Stimulated activated CD4-positive, alpha-beta T cell treated with anti-CD3 and anti-CD28 coated beads, Interleukin-1b, Interleukin-23, amount 100 ng/mL, for 48 hours (primary cell): Measurements from ENCODE around the gene HILPDA.

ENCODE experiments used
- DNase-seq: peaks from one replicate; pipeline ENCODE4 v3.0.0-alpha.2; 2020

Gene HILPDA, protein sequence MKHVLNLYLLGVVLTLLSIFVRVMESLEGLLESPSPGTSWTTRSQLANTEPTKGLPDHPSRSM

DNA sequence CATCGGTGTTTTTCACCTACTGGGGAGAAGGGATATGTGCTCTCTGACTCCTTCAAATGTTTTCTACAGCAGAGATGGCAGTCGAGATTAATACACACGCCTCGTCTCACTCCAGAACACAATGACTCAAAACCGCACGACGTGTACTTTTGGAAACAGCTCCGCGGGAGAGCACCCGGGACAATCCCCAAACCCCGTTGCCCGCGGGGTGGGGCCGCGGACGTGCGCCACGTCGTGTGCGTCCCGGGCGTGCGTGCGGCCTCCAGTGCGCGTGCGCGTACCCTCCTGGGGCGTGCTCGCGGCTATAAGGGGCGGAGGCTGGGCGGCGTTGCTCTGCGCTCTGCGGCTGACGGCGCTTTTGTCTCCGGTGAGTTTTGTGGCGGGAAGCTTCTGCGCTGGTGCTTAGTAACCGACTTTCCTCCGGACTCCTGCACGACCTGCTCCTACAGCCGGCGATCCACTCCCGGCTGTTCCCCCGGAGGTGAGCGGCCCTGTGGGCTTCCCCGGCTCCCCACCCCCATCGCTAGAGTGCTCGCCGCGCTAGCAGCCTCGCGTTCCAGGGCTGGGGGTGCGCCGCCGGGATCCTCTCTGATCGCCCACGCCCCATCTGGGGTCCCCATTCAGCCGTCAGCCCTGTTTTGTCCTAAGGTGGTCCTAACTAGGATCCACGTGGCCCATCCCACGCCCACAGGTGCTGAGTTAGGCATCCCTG, at the start of gene HILPDA:
Gene HILPDA (plus strand): TSS at position 336 of the 712 bp plus-strand sequence. CDS start 1,391 bp downstream, outside the sequence.
- DNase-seq, result peak; percentile 96

DNA sequence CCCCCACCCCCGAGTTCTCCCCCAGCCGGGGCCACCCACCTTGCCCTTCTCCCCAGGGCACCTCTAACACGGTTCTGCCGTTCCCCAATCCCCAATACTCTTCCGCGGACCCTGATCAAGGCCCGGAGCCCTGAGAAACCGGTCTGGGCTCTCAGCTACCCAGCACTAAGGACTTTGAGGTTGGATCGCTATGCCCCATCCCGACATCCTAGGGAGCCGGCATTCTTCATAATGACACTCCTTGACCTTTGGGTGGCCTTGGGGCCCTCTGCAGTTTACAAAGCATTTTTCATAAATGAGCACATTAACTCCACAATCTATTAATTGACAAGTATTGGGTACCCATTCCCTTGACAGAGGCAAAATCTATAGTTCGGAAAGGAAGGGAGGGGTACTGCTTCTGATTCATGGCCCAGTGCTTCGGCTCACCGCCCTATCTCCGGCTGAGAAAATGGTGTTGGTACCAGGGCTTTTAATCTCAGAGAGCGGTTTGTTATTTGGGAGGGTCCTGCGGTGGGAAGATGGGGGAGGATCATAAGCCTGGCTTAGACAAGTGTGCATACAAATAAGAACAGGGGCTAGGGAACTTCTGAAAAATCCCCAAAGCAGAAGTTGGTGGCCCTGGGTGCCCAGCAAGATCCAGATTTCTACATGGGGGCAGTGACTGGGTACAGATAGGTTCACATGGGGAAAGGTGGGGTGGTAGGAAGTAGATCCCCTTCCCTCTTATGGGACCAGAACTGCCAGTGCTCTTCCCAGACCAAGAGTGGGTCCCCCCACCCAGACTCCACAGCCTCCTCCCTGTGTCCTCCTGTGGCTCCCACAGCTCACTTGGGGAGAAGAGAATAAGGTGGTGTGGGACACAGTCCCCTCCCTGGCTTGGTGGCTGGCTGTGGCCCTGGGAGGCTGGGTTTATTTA, 49.1 kb upstream of the HILPDA start:
- no peak for DNase-seq

DNA sequence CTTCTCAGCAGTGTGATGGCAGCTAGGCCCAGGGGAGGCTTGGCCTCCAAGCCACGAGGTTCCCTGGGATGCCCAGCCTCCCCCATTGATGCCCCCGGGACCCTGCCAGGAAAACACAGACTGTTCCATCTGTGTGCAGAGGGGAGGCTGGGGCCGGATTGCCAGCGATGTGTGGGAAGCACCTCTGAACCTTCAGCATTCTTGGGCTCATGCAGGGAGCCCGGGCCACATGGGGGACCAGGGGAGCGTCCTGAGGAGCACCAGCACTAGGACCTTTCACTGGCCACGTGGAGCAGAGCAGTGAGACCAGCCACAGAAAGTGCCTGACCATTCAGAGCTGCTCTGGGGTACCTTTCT, 48.5 kb upstream of the HILPDA start:
- DNase-seq, result no peak

DNA sequence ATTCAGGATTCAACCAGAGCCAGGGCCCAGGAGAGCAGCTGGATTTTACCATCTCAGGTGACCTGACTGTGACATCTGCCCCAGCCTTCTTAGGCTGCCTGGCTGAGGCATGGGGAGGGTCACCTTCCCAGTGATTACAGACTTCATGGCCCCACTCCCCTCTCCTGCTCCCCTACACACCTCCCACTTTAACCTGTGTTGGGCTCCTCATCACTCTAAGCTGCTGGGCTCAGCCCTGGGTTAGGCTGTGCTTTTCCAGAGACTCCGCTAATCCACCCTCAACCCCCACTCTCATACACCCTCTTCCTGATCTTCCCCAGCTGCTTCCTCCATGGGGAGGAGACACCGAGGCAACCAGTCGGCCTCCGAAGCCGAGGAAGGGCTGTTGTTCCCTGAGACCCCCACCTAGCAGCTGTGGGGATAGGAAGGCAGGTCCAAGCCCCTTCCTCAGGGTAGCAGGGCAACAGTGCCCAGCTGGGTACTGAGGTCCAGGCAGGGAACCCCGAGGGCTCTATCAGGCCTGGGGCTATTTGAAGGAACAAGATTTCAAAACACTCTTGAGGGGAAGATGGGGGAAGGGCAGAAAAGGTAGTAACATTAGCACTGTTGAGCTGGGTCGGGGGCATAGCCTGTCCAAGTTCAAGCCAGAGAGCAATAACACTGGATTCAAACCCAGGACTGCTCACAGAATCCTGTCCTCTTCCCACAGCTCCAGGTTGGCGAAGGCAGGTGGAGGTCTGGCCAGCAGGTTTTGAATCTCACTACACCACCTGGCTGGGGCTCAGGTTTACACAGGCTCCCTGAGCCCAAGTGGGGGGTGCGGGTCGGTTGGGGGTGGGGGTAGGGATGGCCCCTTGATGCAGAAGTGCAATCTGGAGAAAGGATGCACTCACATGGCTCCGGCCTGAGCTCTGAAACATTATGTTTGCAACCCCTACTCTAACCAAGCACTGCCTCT, 47.6 kb upstream of the HILPDA start:
- no peak for DNase-seq

DNA sequence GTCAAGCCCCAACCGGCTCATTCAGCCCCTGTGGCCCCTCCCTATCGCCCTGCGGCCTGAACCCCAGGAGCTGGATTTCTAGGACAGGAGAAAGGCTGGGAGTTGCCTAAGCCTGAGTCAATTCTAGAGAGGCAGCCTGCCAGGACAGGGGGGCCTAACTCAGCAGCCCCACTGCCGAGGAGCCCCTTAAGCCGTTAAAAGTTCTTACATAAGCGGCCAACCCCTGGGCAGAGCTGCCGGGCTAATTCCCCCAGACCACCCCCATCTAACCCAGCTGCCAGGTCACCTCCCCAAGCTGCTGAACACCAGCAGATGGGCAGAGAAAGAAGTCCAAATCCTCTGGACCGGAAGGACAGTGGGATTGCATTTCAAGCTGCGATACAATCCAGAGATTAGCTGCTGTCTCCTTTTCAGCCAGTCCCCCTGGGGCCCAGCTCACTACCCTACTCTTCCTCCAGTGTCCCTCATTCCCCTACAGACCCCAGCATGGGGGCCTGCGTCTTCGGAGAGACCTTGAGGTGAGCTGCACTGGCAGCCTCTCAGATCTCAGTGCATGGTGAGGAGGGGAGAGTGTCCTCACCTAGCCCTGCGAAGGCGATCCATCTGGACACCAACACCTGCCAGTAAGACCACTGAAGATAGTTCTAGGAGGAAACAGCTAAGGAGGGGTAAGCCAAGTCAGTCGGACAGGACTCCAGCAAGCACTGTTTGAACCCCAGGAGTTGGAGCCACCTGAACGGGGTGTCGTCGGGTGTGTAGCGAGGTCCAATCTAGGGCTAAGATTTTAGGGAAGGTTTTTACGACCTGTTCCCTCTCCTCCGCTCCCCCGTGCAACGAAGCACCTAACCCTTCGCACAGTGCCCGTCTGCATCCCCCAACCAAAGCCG, 46.7 kb upstream of the HILPDA start:
- DNase-seq, result no peak

DNA sequence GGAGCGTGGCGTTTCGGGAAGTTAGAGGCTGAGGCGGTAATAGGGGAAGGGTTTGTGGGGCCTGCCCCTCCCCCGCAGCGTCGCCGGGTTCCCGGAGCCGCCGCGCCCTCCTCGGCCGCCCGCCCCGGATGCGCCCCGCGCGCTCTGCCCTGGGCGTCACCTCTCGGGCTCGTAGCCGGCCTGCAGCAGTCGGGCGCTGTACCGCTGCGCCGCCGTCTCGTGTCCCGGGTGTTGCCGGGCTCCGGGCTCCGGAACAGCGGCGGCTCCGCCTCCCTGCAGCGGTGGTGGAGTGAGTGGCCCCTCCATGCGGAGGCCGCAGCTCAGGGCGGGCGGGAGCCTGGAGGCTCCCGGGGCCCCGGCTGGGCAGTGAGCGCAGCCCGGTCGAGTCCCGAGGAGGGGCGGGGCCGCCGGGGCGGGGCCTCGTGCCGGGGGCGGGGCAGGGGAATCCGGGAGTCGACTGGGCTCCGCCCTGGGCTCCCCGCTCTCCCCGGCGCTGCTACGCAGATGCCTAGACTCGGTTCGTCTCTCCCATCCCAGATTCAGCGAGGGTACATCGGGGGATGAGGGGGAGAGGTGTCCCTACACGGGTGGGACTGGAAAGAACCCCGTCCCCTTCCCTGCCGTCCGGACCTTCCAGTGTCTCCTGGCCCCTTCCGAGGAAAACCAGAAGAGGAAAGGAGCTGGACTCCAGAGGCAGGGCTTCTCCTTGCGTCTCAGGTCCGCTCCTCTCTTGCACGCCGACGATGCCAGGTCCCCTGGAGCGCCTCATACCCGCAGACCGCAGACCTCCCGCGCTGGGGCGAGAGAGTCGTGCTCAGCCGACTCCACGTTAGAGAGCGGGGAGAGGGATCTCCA, 45.9 kb upstream of the HILPDA start, which contains the start of gene IMPDH1:
Gene IMPDH1 (minus strand): TSS at position 387 of the 855 bp plus-strand sequence. CDS start 81 bp downstream, at position 306.
- DNase-seq, result peak; percentile 80

DNA sequence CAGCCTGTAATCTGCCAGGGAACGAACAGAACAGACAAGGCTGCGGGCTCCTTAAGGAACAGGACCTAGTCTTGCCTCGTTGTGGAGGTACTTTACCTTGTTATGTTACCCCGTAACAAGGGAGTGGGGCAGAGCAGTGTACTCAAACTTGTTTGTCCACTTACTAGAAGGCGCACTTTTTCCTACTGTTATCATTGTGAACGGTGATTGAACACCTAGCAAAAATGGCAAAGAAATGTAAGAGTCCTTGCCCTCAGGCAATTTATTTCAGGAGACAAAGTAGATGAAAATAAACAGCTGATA, 45.3 kb upstream of the HILPDA start:
- no peak for DNase-seq

DNA sequence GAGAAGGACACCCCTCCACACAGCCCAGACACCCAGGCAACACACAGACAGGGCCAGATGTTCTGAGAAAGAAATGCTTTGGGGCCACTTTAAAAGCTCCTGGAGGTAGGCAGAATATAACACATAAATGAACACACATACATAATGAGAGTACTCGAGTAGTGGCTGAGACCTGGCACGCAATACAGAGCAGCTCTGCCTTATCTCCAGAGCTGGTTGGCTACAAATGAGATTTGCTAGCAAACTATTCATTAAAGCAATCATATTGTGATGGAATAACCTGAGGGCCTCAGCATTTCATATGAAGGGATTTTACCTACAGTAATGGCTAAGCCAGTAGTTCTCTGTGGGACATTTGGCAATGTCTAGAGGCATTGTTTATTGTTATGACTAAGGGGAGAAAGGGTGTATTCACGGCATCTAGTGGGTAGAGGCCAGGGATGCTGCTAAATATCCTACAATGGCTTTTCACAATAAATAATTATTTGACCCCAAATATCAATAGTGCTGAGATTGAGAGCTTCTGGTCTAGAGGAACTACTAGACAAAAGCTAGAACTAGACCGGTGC, 40.4 kb upstream of the HILPDA start:
- DNase-seq, result no peak

DNA sequence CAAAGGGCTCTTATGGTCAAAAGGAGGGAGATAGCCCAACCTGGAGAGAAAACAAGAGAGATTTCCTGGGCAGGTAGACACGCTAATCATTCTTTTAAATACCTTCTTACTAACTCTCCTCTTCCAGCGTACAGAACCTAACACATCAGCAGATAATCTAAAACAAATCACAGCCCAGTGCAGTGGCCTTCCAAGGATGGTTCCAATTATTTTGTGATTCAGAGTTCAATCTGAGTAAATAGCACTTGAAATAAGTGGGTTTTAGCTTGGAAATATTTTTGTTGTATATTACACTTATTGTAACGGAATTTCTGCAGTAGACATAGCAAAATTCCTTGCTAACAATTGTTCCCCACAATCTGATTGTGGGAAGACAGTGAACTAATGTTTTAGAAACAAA, 38.6 kb upstream of the HILPDA start:
- DNase-seq, result no peak

DNA sequence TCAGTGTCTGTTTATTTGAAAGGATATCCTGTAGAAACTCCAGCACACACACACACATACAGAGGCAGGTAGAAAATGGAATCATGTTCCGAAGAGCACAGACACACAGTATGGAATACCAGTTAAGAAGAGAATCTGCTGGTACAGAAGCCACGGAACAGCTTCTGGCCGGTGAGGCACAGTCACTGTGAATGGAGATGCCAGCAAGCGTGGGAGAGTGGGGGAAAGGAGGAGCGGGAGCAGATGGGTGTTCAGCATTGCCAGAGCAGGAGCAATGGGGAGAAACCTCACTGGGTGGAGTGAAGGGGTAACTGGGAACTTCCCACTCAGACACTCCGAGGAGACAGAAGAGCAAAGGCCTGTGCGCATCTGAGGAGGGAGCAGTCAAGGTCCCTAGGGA, 36.4 kb upstream of the HILPDA start:
- DNase-seq, result no peak

DNA sequence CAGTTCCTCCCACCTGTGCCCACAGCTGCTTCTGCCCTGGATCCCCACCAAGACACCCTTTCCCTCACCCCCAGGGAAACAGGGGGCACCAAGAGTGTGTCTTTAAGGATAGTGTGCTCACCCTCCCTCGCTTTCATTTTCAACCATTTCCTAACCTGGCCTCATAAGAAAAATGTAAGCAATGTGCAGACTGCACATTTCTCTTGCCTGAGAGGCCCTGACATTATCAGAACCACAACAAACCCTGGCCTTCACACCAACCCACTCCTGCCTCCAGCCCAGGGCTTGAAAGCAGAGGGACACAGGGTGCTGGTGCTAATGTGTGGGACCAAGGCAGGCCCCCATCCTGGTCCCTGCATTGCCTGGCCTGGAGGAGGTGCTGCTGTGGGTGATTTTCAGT, 34.9 kb upstream of the HILPDA start:
- DNase-seq, result no peak

DNA sequence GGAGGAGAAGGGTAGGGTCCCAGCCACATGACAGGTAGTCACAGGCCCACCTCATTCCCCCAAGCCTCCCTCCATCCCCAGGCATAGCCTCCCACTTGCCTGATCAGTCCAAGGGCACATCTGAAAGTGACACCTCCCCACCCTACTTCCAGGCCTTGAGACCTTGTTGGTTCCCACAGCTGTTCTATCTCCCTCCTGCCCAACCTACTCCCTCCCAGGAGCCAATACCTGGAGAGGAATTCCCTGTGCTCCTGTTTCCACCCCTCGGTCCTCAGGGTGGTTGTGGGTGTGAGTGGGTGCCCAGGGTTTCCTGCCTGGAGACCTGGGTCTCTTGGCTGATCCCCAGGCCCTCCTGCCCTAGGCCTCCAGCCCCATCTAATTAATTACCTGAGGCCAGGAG, 34.3 kb upstream of the HILPDA start:
- DNase-seq, result no peak

DNA sequence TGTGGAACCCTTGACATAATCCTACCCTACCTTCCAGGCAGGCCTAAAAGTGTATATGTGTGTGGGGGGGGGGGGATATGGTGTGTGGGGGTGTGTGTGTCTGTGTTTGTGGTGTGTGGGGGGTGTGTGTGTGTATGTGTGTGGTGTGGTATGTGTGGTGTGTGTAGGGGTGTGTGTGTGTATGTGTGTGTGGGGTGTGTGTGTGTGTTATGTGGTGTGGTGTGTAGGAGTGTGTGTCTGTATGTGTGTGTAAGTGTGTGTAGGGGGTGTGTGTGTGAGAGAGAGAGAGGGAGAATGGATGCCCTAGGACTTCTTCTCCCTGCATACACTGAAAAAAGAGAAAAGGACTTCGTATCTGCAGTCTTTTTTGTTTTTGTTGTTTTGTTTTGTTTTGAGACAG, 33.6 kb upstream of the HILPDA start:
- no peak for DNase-seq

DNA sequence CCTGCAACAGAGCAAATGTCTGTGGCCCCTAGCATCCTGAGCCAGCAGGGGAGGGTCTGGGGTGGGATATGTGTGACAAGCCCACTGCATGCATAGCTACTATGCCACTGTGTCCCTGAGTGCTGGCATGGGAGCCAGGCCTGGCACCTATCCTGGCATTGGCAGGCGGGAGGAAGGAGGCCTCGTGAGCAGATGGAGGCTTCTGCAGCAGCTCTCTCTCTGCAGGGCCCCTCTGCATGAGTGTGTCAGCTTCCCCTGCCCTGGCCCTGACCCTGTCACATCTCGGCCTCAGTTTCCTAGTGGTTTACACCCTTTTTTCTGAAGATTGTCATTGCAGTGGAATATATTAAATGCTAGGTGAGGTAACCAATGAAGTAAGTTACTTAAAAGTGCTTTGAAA, 32.8 kb upstream of the HILPDA start:
- no peak for DNase-seq

DNA sequence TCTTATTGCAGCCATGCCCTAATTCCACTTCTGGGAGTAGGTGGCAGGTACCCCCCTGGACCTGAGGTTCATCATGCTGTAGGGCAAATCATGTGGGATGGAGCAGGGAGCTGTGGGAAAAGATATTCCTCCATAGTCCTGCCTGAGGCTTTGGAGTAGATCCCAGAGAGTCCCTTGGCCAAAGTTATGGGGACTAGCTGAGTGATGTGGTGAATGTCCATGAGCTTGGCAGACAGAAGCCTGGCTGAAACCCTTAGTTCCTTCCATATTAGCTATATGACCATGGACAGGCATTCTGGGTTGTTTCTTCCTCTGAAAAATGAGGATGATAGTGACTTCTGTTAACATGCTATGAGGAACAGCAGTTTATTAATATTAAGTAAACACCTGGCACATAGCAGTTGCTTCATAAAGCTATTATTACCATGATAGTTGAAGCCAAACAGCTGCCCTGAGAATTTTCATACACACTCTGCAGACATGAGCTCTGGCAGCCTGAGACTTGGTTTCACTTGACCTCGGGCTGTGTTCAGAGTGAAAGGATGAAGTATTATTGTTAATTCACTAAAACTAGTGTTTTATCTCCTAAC, 30.9 kb upstream of the HILPDA start:
- DNase-seq, result no peak

DNA sequence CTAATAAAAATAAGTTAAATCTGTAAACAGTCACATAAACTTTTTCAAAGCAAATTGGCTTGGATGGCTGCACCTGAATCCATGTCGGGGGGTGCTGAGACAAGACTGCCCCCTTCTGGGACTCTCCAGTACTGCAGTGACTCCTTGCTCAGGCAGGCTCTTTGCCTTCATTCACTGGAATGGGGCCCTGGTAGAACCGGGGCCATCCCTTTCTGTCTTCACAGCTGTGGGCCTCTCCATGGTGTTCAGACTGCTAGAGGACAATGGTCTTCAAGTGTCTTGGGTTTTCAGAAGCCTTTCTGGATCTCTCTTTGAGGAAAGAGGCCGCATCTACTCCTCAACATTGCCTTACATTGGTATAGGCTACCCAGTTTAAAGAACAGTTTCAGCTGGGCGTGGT, 29.8 kb upstream of the HILPDA start:
- DNase-seq, result peak; percentile 81

DNA sequence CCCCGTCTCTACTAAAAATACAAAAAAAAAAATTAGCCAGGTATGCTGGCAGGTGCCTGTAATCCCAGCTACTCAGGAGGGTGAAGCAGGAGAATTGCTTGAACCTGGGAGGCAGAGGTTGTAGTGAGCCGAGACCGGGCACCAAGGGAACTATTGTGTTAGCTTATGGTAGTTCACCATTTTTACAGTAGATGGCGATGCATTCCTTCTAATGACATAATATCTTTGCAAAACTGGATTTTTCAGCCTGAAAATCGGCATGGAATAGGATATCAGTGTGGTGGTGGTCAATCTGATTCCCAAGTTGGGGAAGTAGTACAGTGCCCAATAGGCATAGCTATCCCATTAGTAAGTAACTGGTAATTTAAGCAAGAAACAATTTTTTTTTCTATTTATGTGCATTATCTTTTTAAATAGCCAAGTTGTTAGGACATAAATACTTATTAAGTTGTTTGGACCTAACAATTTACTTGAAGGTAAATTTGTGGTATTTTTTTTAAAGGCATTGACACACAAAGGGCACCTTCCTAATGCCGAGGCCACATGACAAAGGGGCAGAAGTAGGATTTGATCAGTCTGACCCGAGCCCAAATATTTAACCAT, 28.3 kb upstream of the HILPDA start:
- no peak for DNase-seq

DNA sequence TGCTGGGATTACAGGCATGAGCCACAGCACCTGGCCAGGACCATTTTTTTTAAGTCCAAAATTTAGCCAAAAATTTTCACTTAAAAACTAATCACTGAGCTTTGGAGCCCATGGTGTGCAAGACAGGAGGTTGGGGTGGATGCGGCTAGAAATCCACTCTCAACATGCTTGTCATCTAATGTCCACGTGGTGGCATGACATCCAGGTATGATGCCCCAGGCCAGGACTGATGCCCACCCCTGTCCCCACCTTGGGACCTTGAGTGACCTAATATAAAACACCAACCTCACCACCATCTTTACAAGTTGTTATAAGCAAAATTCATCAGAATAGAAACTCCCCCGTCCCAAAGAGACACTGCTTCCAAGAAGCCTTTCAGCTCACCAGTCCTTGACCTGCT, 25.5 kb upstream of the HILPDA start:
- DNase-seq, result no peak

DNA sequence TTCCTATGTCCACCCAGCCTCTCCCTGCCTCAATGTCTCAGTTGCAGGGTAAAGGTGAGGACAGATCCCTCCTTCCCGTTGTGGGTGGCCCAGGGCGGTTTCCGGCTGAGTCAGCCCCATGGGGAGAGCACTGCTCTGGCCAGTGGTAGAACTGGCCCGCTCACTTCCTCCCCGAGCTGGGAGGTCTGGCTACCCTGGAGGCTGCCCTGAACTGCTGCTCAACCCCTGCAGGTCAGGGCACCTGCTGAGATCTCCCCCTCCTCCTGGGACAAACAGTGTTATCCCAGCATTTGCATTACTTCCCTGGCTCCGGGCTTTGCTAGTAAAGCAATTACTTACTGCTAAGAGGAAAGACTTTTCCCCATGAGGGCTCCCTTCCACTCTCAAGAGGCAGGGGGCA, 24.5 kb upstream of the HILPDA start:
- no peak for DNase-seq

DNA sequence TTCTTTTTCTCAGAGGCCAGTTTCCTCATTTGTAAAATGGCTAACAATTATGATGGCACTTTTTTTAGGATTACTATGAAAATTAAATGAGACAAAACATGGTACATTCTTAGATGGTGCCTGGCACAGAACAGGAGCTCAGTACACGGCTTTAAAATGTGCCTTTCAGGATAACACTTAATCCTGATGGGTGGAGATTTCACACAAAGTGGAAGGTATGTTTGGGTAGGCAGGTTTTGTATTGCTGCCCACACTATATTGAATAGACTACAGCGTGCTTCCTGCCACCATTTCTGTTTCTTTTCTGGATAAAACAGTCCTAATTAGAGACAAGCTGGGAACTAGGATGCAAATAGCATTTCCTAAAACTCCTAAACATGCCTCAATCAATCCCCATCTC, 23.9 kb upstream of the HILPDA start:
- no peak for DNase-seq
